CD4-positive, alpha-beta T cell treated with Interleukin-21 for 1 hour (primary cell): Measurements from ENCODE around the gene SLC25A5.
"Not testable (repeated sequence)": the region's sequence is repeated elsewhere in the genome, so short reads cannot be mapped to it uniquely, and the experiment has no call there.

Experiments
- DNase-seq: peaks from one replicate; pipeline ENCODE4 v3.0.0-alpha.2; 2020

SLC25A5 gene

GRCh38 chrX:119467842-119468550 is at the start of gene SLC25A5:
TSS of gene SLC25A5 (plus strand) at chrX:119468444. CDS start at chrX:119468516, 72 bp downstream.
- DNase-seq: peak; percentile 88

GRCh38 chrX:119419146-119419545 is 49.1 kb upstream of the SLC25A5 start:
- DNase-seq: no peak

GRCh38 chrX:119419898-119420297 is 48.3 kb upstream of the SLC25A5 start:
- DNase-seq: no peak

- no peak for DNase-seq
Observed at GRCh38 chrX:119421016-119421705, 47.1 kb upstream of the SLC25A5 start.

- no peak for DNase-seq
Observed at GRCh38 chrX:119423631-119424030, 44.6 kb upstream of the SLC25A5 start.

- no peak for DNase-seq
Observed at GRCh38 chrX:119424999-119425398, 43.2 kb upstream of the SLC25A5 start.

- DNase-seq: no peak
Observed at GRCh38 chrX:119427024-119427794, 41.0 kb upstream of the SLC25A5 start.

- no peak for DNase-seq
Observed at GRCh38 chrX:119427795-119428185, 40.5 kb upstream of the SLC25A5 start.

GRCh38 chrX:119429471-119429870 is 38.8 kb upstream of the SLC25A5 start:
- DNase-seq: no peak

GRCh38 chrX:119441295-119441694 is 26.9 kb upstream of the SLC25A5 start:
- not testable (repeated sequence) for DNase-seq

GRCh38 chrX:119442286-119442685 is 26.0 kb upstream of the SLC25A5 start:
- DNase-seq: no peak

- DNase-seq: no peak
Observed at GRCh38 chrX:119453202-119453601, 15.0 kb upstream of the SLC25A5 start.

GRCh38 chrX:119455264-119455663 is 13.0 kb upstream of the SLC25A5 start:
- no peak for DNase-seq

- DNase-seq: no peak
Observed at GRCh38 chrX:119459181-119459580, 9.1 kb upstream of the SLC25A5 start.

GRCh38 chrX:119465555-119465954 is 2.7 kb upstream of the SLC25A5 start:
- no peak for DNase-seq

- no peak for DNase-seq
Observed at GRCh38 chrX:119466970-119467369, 1.3 kb upstream of the SLC25A5 start.

GRCh38 chrX:119467433-119467832 is 811 bp upstream of the SLC25A5 start:
- no peak for DNase-seq

- peak; percentile 90 for DNase-seq
Observed at GRCh38 chrX:119468551-119469312, 488 bp downstream of the SLC25A5 start.

GRCh38 chrX:119469313-119469635 is 1.0 kb downstream of the SLC25A5 start:
- DNase-seq: no peak

GRCh38 chrX:119474615-119475388 is 6.6 kb downstream of the SLC25A5 start:
- no peak for DNase-seq

- no peak for DNase-seq
Observed at GRCh38 chrX:119475389-119476101, 7.3 kb downstream of the SLC25A5 start.

GRCh38 chrX:119477812-119478232 is 9.6 kb downstream of the SLC25A5 start:
- DNase-seq: no peak
